Naive thymus-derived CD8-positive, alpha-beta T cell (primary cell): ENCODE measurements around the gene FGF19. TPM values are rescaled to one million over a fixed set of nuclear protein-coding genes. Genes with fewer than 3 reads are reported as not detected.
A peak's percentile ranks its signal among the peaks of the same experiment; 100 is the strongest.

Experiments
- ATAC-seq, 2 donors: fragments of 150-1000 bp; cut with Tn5 transposase in 1 of 2; sonication (Bioruptor Pico), chemical (Tn5 transposase) in 1 of 2; 1 replicate in 1 of 2; 2 replicates in 1 of 2; pipeline ENCODE4 v1.10.0; 2021; ENCODE audit warnings: mild to moderate bottlenecking in 2 of 2, moderate library complexity in 2 of 2
- POLR2A ChIA-PET: fragments of 350-600 bp; sonication (Branson Sonifier 250); formaldehyde crosslinking; loops from one replicate; lab custom pipeline; 2021; ENCODE audit warnings: antibody characterized with exemption; lab: Charles Lee
- DNase-seq, 10 donors: peaks; one replicate each; pipeline versions ENCODE4 v3.0.0 to v3.0.0-alpha.2; 2020 to 2022
- H3K27ac Mint-ChIP-seq, 10 donors: one replicate each; pipeline ENCODE4 v1.8.0; 2020 to 2022; ENCODE audit warnings: mild to moderate bottlenecking in 10 of 10, mixed read lengths in 10 of 10, moderate library complexity in 4 of 10, inconsistent platforms in 1 of 10
- H3K27me3 Mint-ChIP-seq, 5 donors: one replicate each; pipeline ENCODE4 v1.8.0; 2021 to 2022; ENCODE audit warnings: mixed read lengths in 5 of 5
- H3K36me3 Mint-ChIP-seq, 3 donors: one replicate each; pipeline ENCODE4 v1.8.0; 2020 to 2022; ENCODE audit warnings: mixed read lengths in 3 of 3, mild to moderate bottlenecking in 2 of 3, inconsistent platforms in 1 of 3
- H3K4me1 Mint-ChIP-seq, 4 donors: one replicate each; pipeline ENCODE4 v1.8.0; 2021 to 2022; ENCODE audit warnings: mixed read lengths in 4 of 4
- H3K4me3 Mint-ChIP-seq, 10 donors: one replicate each; pipeline ENCODE4 v1.8.0; 2020 to 2022; ENCODE audit warnings: mild to moderate bottlenecking in 10 of 10, mixed read lengths in 10 of 10, moderate library complexity in 6 of 10, inconsistent platforms in 1 of 10
- H3K9me3 Mint-ChIP-seq, 9 donors: one replicate each; pipeline ENCODE4 v1.8.0; 2020 to 2022; ENCODE audit warnings: mixed read lengths in 9 of 9, mild to moderate bottlenecking in 3 of 9, inconsistent platforms in 1 of 9, moderate library complexity in 1 of 9
- polyA plus RNA-seq, 3 donors: library from polyadenylated mRNA; unstranded; fragments of 300-500 nt; fragmentation: Illumina TruSeq; gene quantifications; one replicate each; pipeline ENCODE4 v1.2.3, GENCODE V29; 2021
- total RNA-seq, 8 experiments: library from RNA in 2 of 8; stranded (reverse) in 2 of 8; gene quantifications; one replicate each; pipeline ENCODE4 v1.2.3 and lab custom pipeline; 2021 to 2026

The FGF19 gene
- total and polyA plus RNA-seq, 5 experiments from 2014 or later, result not detected

DNA sequence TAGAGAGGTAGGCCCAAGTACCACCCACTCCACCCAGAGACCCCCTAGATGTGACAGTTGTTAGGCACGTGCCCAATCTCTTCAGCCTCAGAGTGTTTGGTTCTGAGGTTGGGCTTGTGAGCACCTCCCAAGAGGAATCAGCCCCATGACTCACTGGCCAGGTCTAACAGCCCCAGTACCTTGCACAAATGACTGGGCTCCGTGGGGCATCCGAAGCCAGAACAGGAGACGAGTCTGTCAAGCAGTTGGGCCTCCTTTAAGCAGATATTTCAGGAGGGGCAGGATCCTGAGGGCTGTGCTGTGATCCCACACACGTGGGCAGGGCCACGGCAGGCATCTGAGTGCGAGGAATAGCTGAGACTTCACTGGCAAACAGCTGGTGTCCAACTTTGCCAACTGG lies 29.1 kb upstream of the FGF19 start:
- peak overlapping the region in 1 of 10 donors; percentile 40 for H3K27ac Mint-ChIP-seq
- DNase-seq, result no peak
- H3K36me3 Mint-ChIP-seq, result peaks cover 0 to 16% (median 0%) of the 10 kb centered on the region in 3 donors
- no peak overlapping the region for H3K4me3 Mint-ChIP-seq
- H3K4me1 Mint-ChIP-seq, result peaks cover 0 to 1% (median 0%) of the 10 kb centered on the region in 4 donors
- POLR2A ChIA-PET, result no interaction called here
- peaks cover 2 to 23% (median 13%) of the 10 kb centered on the region in 9 donors for H3K9me3 Mint-ChIP-seq
- H3K27me3 Mint-ChIP-seq, result peaks cover 13 to 60% (median 40%) of the 10 kb centered on the region in 5 donors
- no peak for ATAC-seq

DNA sequence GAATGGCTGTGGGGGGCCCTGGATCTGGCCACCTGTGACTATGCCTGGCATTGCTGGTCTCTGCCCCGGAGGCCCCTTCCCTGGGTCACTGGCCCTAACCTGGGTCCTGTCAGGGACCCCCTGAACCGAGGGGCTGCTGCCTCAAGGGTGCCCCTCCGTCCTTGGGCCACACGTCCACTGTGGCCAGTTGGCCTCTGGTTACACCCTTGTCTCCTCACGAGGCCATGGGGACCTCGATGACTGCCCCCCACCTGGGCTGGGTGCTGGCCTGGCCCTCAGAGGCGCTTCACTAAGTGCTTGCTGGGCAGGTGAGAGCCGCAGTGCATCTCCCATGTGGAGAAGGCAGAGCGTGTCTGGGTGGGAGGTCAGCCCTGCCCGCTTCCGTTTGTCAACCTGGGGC lies 27.3 kb upstream of the FGF19 start:
- Mint-ChIP-seq H3K27me3 (peaks cover 14 to 77% (median 56%) of the 10 kb centered on the region in 5 donors), H3K36me3 (peaks cover 0 to 16% (median 0%) of the 10 kb centered on the region in 3 donors), H3K4me3 (no peak overlapping the region), H3K4me1 (peaks cover 0 to 1% (median 0%) of the 10 kb centered on the region in 4 donors), H3K9me3 (peaks cover 2 to 23% (median 13%) of the 10 kb centered on the region in 9 donors), H3K27ac (no peak overlapping the region)
- no peak for ATAC-seq
- POLR2A ChIA-PET, result no interaction called here
- no peak for DNase-seq

GRCh38 chr11:69730500-69730899 lies 26.7 kb upstream of the FGF19 start:
- H3K27ac Mint-ChIP-seq, result no peak overlapping the region
- POLR2A ChIA-PET, result no interaction called here
- no peak for DNase-seq
- no peak overlapping the region for H3K4me3 Mint-ChIP-seq
- H3K4me1 Mint-ChIP-seq, result peaks cover 0 to 1% (median 0%) of the 10 kb centered on the region in 4 donors
- no peak for ATAC-seq
- peaks cover 0 to 16% (median 0%) of the 10 kb centered on the region in 3 donors for H3K36me3 Mint-ChIP-seq
- peaks cover 2 to 23% (median 13%) of the 10 kb centered on the region in 9 donors for H3K9me3 Mint-ChIP-seq
- peaks cover 14 to 82% (median 61%) of the 10 kb centered on the region in 5 donors for H3K27me3 Mint-ChIP-seq

GRCh38 chr11:69729252-69729651 lies 25.4 kb upstream of the FGF19 start:
- no peak overlapping the region for H3K27ac Mint-ChIP-seq
- DNase-seq (no peak), ATAC-seq (no peak)
- POLR2A ChIA-PET, result no interaction called here
- H3K4me3 Mint-ChIP-seq, result no peak overlapping the region
- H3K27me3 Mint-ChIP-seq, result peaks cover 20 to 91% (median 67%) of the 10 kb centered on the region in 5 donors
- H3K4me1 Mint-ChIP-seq, result peaks cover 0 to 1% (median 0%) of the 10 kb centered on the region in 4 donors
- H3K9me3 Mint-ChIP-seq, result peaks cover 0 to 15% (median 7%) of the 10 kb centered on the region in 9 donors
- peaks cover 0 to 10% (median 0%) of the 10 kb centered on the region in 3 donors for H3K36me3 Mint-ChIP-seq

GRCh38 chr11:69727266-69727665 lies 23.4 kb upstream of the FGF19 start:
- ATAC-seq (no peak), DNase-seq (no peak)
- Mint-ChIP-seq H3K27me3 (peaks cover 25 to 88% (median 66%) of the 10 kb centered on the region in 5 donors), H3K9me3 (peaks cover 0 to 6% (median 0%) of the 10 kb centered on the region in 9 donors), H3K4me1 (peaks cover 0 to 1% (median 0%) of the 10 kb centered on the region in 4 donors), H3K4me3 (no peak overlapping the region), H3K27ac (no peak overlapping the region), H3K36me3 (no peaks in the 10 kb centered on the region)
- POLR2A ChIA-PET, result no interaction called here

DNA sequence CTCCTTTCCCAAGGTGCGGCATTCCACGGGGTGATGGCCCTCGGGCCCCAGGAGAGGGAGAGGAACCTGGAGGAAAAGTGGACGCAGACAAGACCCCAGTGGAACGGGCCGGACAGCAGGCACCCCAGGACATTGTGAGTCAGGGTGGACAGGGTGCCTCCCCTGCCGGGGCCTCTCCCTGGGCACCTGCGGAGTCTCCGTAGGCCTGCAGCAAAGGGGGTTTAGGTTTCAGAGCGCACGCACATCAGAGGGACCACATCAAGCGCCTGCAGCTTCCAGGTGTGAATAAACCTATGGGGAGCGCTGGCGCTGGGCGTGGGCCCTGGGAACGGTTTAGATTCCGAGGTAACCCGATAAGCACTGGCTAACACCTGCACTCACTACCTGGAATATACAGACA lies 22.7 kb upstream of the FGF19 start:
- POLR2A ChIA-PET, result no interaction called here
- H3K27ac Mint-ChIP-seq, result no peak overlapping the region
- H3K27me3 Mint-ChIP-seq, result peaks cover 21 to 88% (median 63%) of the 10 kb centered on the region in 5 donors
- peaks cover 0 to 1% (median 0%) of the 10 kb centered on the region in 4 donors for H3K4me1 Mint-ChIP-seq
- DNase-seq, result no peak
- H3K9me3 Mint-ChIP-seq, result peaks cover 0 to 5% (median 0%) of the 10 kb centered on the region in 9 donors
- no peak overlapping the region for H3K4me3 Mint-ChIP-seq
- H3K36me3 Mint-ChIP-seq, result no peaks in the 10 kb centered on the region
- ATAC-seq, result no peak

DNA sequence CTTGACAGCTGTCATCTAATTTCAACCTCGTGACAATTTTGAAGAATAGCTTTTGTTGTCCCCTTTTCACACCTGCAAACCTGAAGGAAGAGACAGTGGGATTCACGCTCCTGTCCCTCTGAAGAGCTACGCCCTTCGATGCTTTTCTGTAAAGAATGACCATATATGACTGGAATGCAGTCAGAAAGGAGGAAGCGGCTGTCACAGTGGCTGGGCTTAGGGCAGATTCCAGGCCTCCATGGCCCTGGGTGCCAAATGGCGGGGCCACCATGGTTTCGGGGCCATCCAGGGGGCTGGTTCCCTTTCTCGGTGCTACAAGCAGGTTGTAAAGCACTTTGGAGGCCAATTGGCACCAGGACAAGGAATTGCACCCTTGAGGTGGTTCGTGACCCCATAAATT lies 22.2 kb upstream of the FGF19 start:
- H3K9me3 Mint-ChIP-seq, result peaks cover 0 to 5% (median 0%) of the 10 kb centered on the region in 9 donors
- H3K27me3 Mint-ChIP-seq, result peaks cover 23 to 88% (median 60%) of the 10 kb centered on the region in 5 donors
- POLR2A ChIA-PET, result no interaction called here
- no peak overlapping the region for H3K4me3 Mint-ChIP-seq
- no peak for DNase-seq
- ATAC-seq, result no peak
- H3K4me1 Mint-ChIP-seq, result peaks cover 0 to 1% (median 0%) of the 10 kb centered on the region in 4 donors
- H3K36me3 Mint-ChIP-seq, result no peaks in the 10 kb centered on the region
- H3K27ac Mint-ChIP-seq, result no peak overlapping the region

DNA sequence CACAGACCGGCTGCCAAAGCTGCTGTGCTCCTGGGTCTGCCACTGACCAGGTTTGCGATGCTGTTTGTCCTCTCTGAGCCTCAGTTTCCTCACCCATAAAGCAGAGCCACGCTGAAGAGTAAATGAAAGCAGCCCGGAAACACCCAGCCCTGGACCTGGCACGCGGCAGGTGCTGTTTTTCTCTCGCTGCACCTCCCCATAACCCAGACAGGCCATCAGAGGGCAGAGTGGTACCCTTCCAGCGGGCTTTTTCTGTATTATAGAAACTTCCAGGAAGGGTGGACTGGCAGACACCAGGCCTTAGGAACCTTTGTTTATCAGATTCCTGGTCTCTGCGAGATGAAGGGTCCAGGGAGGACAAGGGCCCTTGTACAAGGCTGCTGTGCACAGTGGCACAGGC lies 17.9 kb upstream of the FGF19 start:
- Mint-ChIP-seq H3K27ac (no peak overlapping the region), H3K36me3 (no peaks in the 10 kb centered on the region), H3K9me3 (no peaks in the 10 kb centered on the region), H3K27me3 (peaks cover 21 to 77% (median 48%) of the 10 kb centered on the region in 5 donors), H3K4me3 (no peak overlapping the region), H3K4me1 (peaks cover 0 to 2% (median 0%) of the 10 kb centered on the region in 4 donors)
- POLR2A ChIA-PET, result no interaction called here
- DNase-seq (no peak), ATAC-seq (no peak)

GRCh38 chr11:69721106-69721505 lies 17.3 kb upstream of the FGF19 start:
- no peaks in the 10 kb centered on the region for H3K36me3 Mint-ChIP-seq
- no peak overlapping the region for H3K4me3 Mint-ChIP-seq
- H3K9me3 Mint-ChIP-seq, result no peaks in the 10 kb centered on the region
- DNase-seq (no peak), ATAC-seq (no peak)
- H3K27ac Mint-ChIP-seq, result no peak overlapping the region
- POLR2A ChIA-PET, result no interaction called here
- H3K27me3 Mint-ChIP-seq, result peaks cover 21 to 71% (median 48%) of the 10 kb centered on the region in 5 donors
- peaks cover 0 to 2% (median under 1%) of the 10 kb centered on the region in 4 donors for H3K4me1 Mint-ChIP-seq

DNA sequence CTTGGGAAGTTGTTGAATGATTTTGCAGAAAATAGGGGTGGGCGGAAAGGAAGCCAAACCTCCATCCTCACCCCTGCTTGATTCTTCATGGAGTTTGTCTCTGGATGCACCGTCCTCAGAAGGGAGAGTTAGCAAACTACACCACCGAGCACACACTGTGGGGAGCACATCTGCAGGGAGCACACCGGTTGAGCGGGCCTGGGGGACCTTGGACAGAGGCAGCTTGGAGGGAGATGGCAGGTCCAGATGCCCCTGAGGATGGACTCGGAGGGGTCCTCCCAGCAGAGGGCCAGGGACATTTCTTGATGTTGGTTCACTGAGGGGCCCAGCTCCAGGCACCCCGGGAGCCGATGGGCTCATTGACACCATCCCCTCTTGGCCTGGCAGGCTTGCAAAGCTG lies 15.1 kb upstream of the FGF19 start:
- no peaks in the 10 kb centered on the region for H3K9me3 Mint-ChIP-seq
- no peak overlapping the region for H3K27ac Mint-ChIP-seq
- H3K4me1 Mint-ChIP-seq, result peaks cover 0 to 2% (median under 1%) of the 10 kb centered on the region in 4 donors
- DNase-seq (no peak), ATAC-seq (no peak)
- no peaks in the 10 kb centered on the region for H3K36me3 Mint-ChIP-seq
- H3K27me3 Mint-ChIP-seq, result peaks cover 13 to 57% (median 42%) of the 10 kb centered on the region in 5 donors
- POLR2A ChIA-PET, result no interaction called here
- no peak overlapping the region for H3K4me3 Mint-ChIP-seq

- Mint-ChIP-seq H3K4me3 (no peak overlapping the region), H3K36me3 (no peaks in the 10 kb centered on the region), H3K27ac (peak overlapping the region in 1 of 10 donors; percentile 81), H3K27me3 (peaks cover 10 to 53% (median 42%) of the 10 kb centered on the region in 5 donors), H3K9me3 (peaks cover 0 to under 1% (median 0%) of the 10 kb centered on the region in 9 donors), H3K4me1 (peaks cover 0 to 2% (median under 1%) of the 10 kb centered on the region in 4 donors)
- POLR2A ChIA-PET, result no interaction called here
- no peak for DNase-seq
- ATAC-seq, result no peak
Observed at GRCh38 chr11:69718147-69718546, 14.3 kb upstream of the FGF19 start.

DNA sequence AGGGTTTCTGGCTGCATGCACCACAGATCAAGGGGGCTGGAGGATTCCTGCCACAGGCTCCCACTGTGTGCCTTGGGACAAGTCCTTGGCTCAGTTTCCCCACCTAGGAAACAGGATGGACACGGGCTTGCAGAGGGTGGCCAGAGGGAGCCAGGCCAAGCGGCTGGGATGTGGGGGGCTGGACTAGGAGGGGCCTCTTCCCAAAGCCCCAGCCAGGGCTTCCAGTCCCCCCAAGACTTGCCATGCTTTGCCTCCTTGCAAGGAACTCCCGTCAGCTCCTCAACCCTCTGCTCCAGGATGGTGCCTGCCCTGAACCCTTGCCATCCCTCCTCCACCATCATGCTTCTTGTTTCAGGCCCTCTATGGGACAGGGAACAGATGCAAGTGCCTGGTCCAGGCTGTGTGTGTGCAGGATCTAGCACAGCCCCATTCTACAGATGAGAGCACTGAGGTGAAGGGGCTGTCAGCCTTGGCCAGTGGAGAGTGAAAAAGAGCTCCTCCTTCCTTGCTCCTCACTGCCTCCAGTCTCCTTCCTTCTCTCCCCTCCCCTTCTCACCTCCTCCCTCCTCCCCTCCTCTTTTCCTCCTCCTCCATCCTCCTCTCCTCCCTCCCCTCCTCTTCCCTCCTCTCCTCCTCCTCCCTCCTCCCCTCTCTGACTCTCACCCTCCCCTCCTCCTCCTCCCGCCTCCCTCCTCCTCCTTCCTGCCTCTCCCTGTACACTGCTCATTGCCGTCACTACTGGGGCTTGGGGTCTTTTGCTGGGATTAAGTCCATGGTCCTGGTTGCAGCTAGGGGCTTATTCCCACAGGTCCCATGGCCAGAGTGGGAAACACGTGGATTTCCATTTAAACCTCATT lies 13.3 kb upstream of the FGF19 start:
- peaks cover 0 to 3% (median 0%) of the 10 kb centered on the region in 3 donors for H3K36me3 Mint-ChIP-seq
- peaks cover 3 to 6% (median 4%) of the 10 kb centered on the region in 4 donors for H3K4me1 Mint-ChIP-seq
- no peak for ATAC-seq
- H3K9me3 Mint-ChIP-seq, result peaks cover 0 to 9% (median 3%) of the 10 kb centered on the region in 9 donors
- DNase-seq, result no peak
- peaks cover 8 to 50% (median 33%) of the 10 kb centered on the region in 5 donors for H3K27me3 Mint-ChIP-seq
- POLR2A ChIA-PET, result no interaction called here
- no peak overlapping the region for H3K4me3 Mint-ChIP-seq
- H3K27ac Mint-ChIP-seq, result peak overlapping the region in 1 of 10 donors; percentile 81

DNA sequence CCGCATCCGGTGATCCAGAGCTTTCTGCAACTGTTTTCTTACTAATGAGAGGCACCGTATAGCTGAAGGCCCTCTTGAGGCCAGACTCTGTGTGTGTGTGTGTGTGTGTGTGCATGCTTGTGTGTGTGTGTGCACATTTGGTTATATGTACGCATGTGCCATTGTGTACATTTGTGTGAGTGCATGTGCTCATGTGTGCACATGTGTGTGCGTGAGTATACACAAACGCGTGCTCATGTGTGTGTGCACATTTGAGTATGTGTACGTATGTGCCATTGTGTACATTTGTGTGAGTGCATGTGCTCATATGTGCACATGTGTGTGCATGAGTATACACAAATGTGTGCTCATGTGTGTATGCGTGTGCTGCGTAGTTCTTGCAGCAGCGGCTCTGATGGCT lies 12.3 kb upstream of the FGF19 start:
- peaks cover 9 to 14% (median 12%) of the 10 kb centered on the region in 4 donors for H3K4me1 Mint-ChIP-seq
- no peak overlapping the region for H3K4me3 Mint-ChIP-seq
- no peak overlapping the region for H3K27ac Mint-ChIP-seq
- no peak for ATAC-seq
- no peak for DNase-seq
- H3K27me3 Mint-ChIP-seq, result peaks cover 7 to 49% (median 28%) of the 10 kb centered on the region in 5 donors
- peaks cover 0 to 14% (median 4%) of the 10 kb centered on the region in 9 donors for H3K9me3 Mint-ChIP-seq
- POLR2A ChIA-PET, result no interaction called here
- peaks cover 0 to 6% (median 0%) of the 10 kb centered on the region in 3 donors for H3K36me3 Mint-ChIP-seq
